Stomach (tissue), 4 donors: ENCODE data around the gene HOXD10.

ENCODE experiments used
- CTCF ChIP-seq, 7 experiments: fragments of 450-650 bp in 4 of 7; fragments of 200-600 bp in 3 of 7; sonication (generic) in 3 of 7; IDR thresholded peaks; one replicate each; pipeline ENCODE4 v1.5.1; 2016 to 2019; ENCODE audit warnings: antibody characterized with exemption in 7 of 7, control low read depth in 2 of 7, mild to moderate bottlenecking in 1 of 7
- EP300 ChIP-seq: sonication (generic); formaldehyde crosslinking; IDR thresholded peaks from one replicate; pipeline ENCODE4 v1.6.1; 2017; ENCODE audit warnings: antibody characterized with exemption
- POLR2A ChIP-seq, 4 donors: fragments of 450-650 bp; IDR thresholded peaks; one replicate each; pipeline ENCODE4 v1.6.1; 2016; ENCODE audit warnings: antibody characterized with exemption in 4 of 4, control low read depth in 2 of 4, mild to moderate bottlenecking in 1 of 4, moderate library complexity in 1 of 4
- POLR2AphosphoS5 ChIP-seq, 3 donors: sonication (generic); formaldehyde crosslinking; IDR thresholded peaks; one replicate each; pipeline ENCODE4 v1.6.1; 2016; ENCODE audit warnings: antibody characterized with exemption in 3 of 3

GRCh38 chr2:176137906-176138305 is 21.3 kb downstream of the HOXD10 start:
- TF ChIP-seq CTCF (IDR thresholded peaks at IDR 0.05), result no peak
- no peak for TF ChIP-seq EP300
- TF ChIP-seq POLR2AphosphoS5 (IDR thresholded peaks at IDR 0.05), result no peak
- TF ChIP-seq POLR2A (IDR thresholded peaks at IDR 0.05), result no peak
